CD4-positive, alpha-beta memory T cell (primary cell): ENCODE data around the gene ZNF362. TPM values are rescaled to one million over a fixed set of nuclear protein-coding genes. Genes with fewer than 3 reads are reported as not detected.

Source experiments
- CTCF ChIA-PET: fragments of 350-600 bp; sonication (Branson Sonifier 250); formaldehyde crosslinking; loops from one replicate; lab custom pipeline; 2021; ENCODE audit warnings: inconsistent platforms; ENCODE audit not compliant: partially characterized antibody; lab: Charles Lee
- POLR2A ChIA-PET: fragments of 350-600 bp; sonication (Branson Sonifier 250); formaldehyde crosslinking; loops from one replicate; lab custom pipeline; 2021; ENCODE audit not compliant: partially characterized antibody; lab: Charles Lee
- DNase-seq, 5 donors: peaks; one replicate each; pipeline versions ENCODE4 v3.0.0 to v3.0.0-alpha.2; 2020 to 2022; ENCODE audit warnings: mixed read lengths in 1 of 5
- H3K27ac ChIP-seq: one replicate; pipeline ENCODE4 v1.7.0; 2013; ENCODE audit warnings: low read depth, low read length
- H3K27me3 ChIP-seq: 2 replicates; pipeline ENCODE4 v1.7.0; 2013; ENCODE audit warnings: mild to moderate bottlenecking, low read length, moderate library complexity; ENCODE audit not compliant: insufficient read depth
- H3K36me3 ChIP-seq: 2 replicates; pipeline ENCODE4 v1.7.0; 2013; ENCODE audit warnings: mild to moderate bottlenecking, low read length, moderate library complexity; ENCODE audit not compliant: insufficient read depth
- H3K4me1 ChIP-seq: 2 replicates; pipeline ENCODE4 v1.7.0; 2013; ENCODE audit warnings: mild to moderate bottlenecking, low read length, moderate library complexity; ENCODE audit not compliant: insufficient read depth
- H3K4me3 ChIP-seq, 2 donors: one replicate each; pipeline ENCODE4 v1.7.0; 2013; ENCODE audit warnings: low read length in 2 of 2, mild to moderate bottlenecking in 1 of 2
- H3K9me3 ChIP-seq, 2 donors: one replicate each; pipeline ENCODE4 v1.7.0; 2013; ENCODE audit warnings: low read length in 2 of 2, control low read depth in 1 of 2; ENCODE audit not compliant: control insufficient read depth in 1 of 2
- H3K27ac Mint-ChIP-seq, 7 donors: one replicate each; pipeline ENCODE4 v1.8.0; 2020 to 2021; ENCODE audit warnings: mixed read lengths in 7 of 7, mild to moderate bottlenecking in 6 of 7, inconsistent platforms in 3 of 7, moderate library complexity in 3 of 7
- H3K27me3 Mint-ChIP-seq, 2 donors: one replicate each; pipeline ENCODE4 v1.8.0; 2020 to 2021; ENCODE audit warnings: mixed read lengths in 2 of 2
- H3K36me3 Mint-ChIP-seq, 2 donors: one replicate each; pipeline ENCODE4 v1.8.0; 2020 to 2021; ENCODE audit warnings: mixed read lengths in 2 of 2, inconsistent platforms in 1 of 2, mild to moderate bottlenecking in 1 of 2
- H3K4me1 Mint-ChIP-seq, 4 donors: one replicate each; pipeline ENCODE4 v1.8.0; 2020 to 2021; ENCODE audit warnings: mixed read lengths in 4 of 4, mild to moderate bottlenecking in 1 of 4
- H3K4me3 Mint-ChIP-seq, 8 donors: one replicate each; pipeline ENCODE4 v1.8.0; 2020 to 2021; ENCODE audit warnings: mixed read lengths in 8 of 8, mild to moderate bottlenecking in 7 of 8, moderate library complexity in 6 of 8, inconsistent platforms in 3 of 8
- H3K9me3 Mint-ChIP-seq, 8 donors: one replicate each; pipeline ENCODE4 v1.8.0; 2020 to 2021; ENCODE audit warnings: mixed read lengths in 8 of 8, mild to moderate bottlenecking in 5 of 8, inconsistent platforms in 3 of 8, moderate library complexity in 1 of 8
- intact Hi-C: fragments of 100-400 bp; cut with micrococcal nuclease; formaldehyde crosslinking; loops from one replicate; pipeline ENCODE4 v1.15.1; 2023
- polyA plus RNA-seq, 2 donors: library from polyadenylated mRNA; unstranded; fragments of 300-500 nt; fragmentation: Illumina TruSeq; gene quantifications; one replicate each; pipeline ENCODE4 v1.2.3, GENCODE V29; 2021
- total RNA-seq, 2 experiments: library from RNA; stranded (reverse); gene quantifications; one replicate each; pipeline ENCODE4 v1.2.3, GENCODE V29; 2021

Gene ZNF362
- total and polyA plus RNA-seq, 4 experiments from 2014 or later = 7.1 to 25.9 (median 25.1) TPM

GRCh38 chr1:33244143-33244808, 12.0 kb upstream of the ZNF362 start:
- Histone ChIP-seq H3K9me3 (no peaks in the 10 kb centered on the region), H3K36me3 (no peaks in the 10 kb centered on the region), H3K4me3 (no peak overlapping the region), H3K4me1 (no peaks in the 10 kb centered on the region), H3K27me3 (no peaks in the 10 kb centered on the region), H3K27ac (no peak overlapping the region)
- Mint-ChIP-seq H3K27me3 (peaks cover 16 to 18% of the 10 kb centered on the region in 2 donors), H3K4me3 (no peak overlapping the region), H3K4me1 (no peaks in the 10 kb centered on the region), H3K36me3 (no peaks in the 10 kb centered on the region), H3K27ac (no peak overlapping the region), H3K9me3 (no peaks in the 10 kb centered on the region)
- ChIA-PET POLR2A (no interaction called here), CTCF (no interaction called here)
- intact Hi-C loops = no loop called here
- DNase-seq = no peak

GRCh38 chr1:33244809-33245186, 11.5 kb upstream of the ZNF362 start:
- no peak overlapping the region for H3K27ac Mint-ChIP-seq

GRCh38 chr1:33246171-33246570, 10.1 kb upstream of the ZNF362 start:
- Histone ChIP-seq H3K4me1 (no peaks in the 10 kb centered on the region), H3K27me3 (no peaks in the 10 kb centered on the region), H3K9me3 (no peaks in the 10 kb centered on the region), H3K4me3 (no peak overlapping the region), H3K36me3 (no peaks in the 10 kb centered on the region), H3K27ac (no peak overlapping the region)
- intact Hi-C loops = no loop called here
- H3K27me3 Mint-ChIP-seq = peaks cover 10 to 23% of the 10 kb centered on the region in 2 donors
- H3K9me3 Mint-ChIP-seq = peaks cover 0 to 4% (median 0%) of the 10 kb centered on the region in 8 donors
- H3K4me1 Mint-ChIP-seq = no peaks in the 10 kb centered on the region
- no peak overlapping the region for H3K4me3 Mint-ChIP-seq
- ChIA-PET POLR2A (no interaction called here), CTCF (interaction anchor here (0.8 kb wide), 1 partner anchor 49 kb away, joined by 3 read pairs; no protein-coding TSS in a partner anchor)
- DNase-seq = no peak
- H3K36me3 Mint-ChIP-seq = no peaks in the 10 kb centered on the region
- H3K27ac Mint-ChIP-seq = no peak overlapping the region

More at GRCh38 chr1:33244809-33245186, 11.5 kb upstream of the ZNF362 start:
- no peaks in the 10 kb centered on the region for H3K27me3 ChIP-seq
- no peaks in the 10 kb centered on the region for H3K9me3 ChIP-seq
- Mint-ChIP-seq H3K4me3 (no peak overlapping the region), H3K4me1 (no peaks in the 10 kb centered on the region), H3K36me3 (no peaks in the 10 kb centered on the region), H3K27me3 (peaks cover 13 to 18% of the 10 kb centered on the region in 2 donors), H3K9me3 (peaks cover 0 to 4% (median 0%) of the 10 kb centered on the region in 8 donors)
- no peaks in the 10 kb centered on the region for H3K4me1 ChIP-seq
- H3K36me3 ChIP-seq = no peaks in the 10 kb centered on the region
- ChIA-PET CTCF (no interaction called here), POLR2A (no interaction called here)
- intact Hi-C loops = no loop called here
- H3K27ac ChIP-seq = no peak overlapping the region
- no peak for DNase-seq
- no peak overlapping the region for H3K4me3 ChIP-seq

- Histone ChIP-seq H3K4me1 (no peaks in the 10 kb centered on the region), H3K27me3 (no peaks in the 10 kb centered on the region), H3K4me3 (no peak overlapping the region), H3K36me3 (no peaks in the 10 kb centered on the region), H3K27ac (no peak overlapping the region), H3K9me3 (no peaks in the 10 kb centered on the region)
- ChIA-PET POLR2A (no interaction called here), CTCF (interaction anchor here (1.4 kb wide), 1 partner anchor 10 kb away, joined by 4 read pairs; no protein-coding TSS in a partner anchor)
- Mint-ChIP-seq H3K36me3 (no peaks in the 10 kb centered on the region), H3K27ac (no peak overlapping the region), H3K4me3 (no peak overlapping the region), H3K27me3 (peaks cover 3 to 18% of the 10 kb centered on the region in 2 donors), H3K9me3 (peaks cover 0 to 4% (median 0%) of the 10 kb centered on the region in 8 donors), H3K4me1 (no peaks in the 10 kb centered on the region)
- intact Hi-C loops = no loop called here
- no peak for DNase-seq
These were observed 8.7 kb upstream of the ZNF362 start for GRCh38 chr1:33247545-33247944.

GRCh38 chr1:33248244-33248643, 8.0 kb upstream of the ZNF362 start:
- no peaks in the 10 kb centered on the region for H3K9me3 ChIP-seq
- ChIA-PET POLR2A (no interaction called here), CTCF (interaction anchor here (1.4 kb wide), 1 partner anchor 9 kb away, joined by 4 read pairs; no protein-coding TSS in a partner anchor)
- Mint-ChIP-seq H3K9me3 (peaks cover 0 to 4% (median 0%) of the 10 kb centered on the region in 8 donors), H3K36me3 (no peaks in the 10 kb centered on the region), H3K27me3 (peaks cover 3 to 18% of the 10 kb centered on the region in 2 donors), H3K4me3 (no peak overlapping the region), H3K27ac (no peak overlapping the region), H3K4me1 (no peaks in the 10 kb centered on the region)
- no peak overlapping the region for H3K4me3 ChIP-seq
- H3K27ac ChIP-seq = no peak overlapping the region
- H3K4me1 ChIP-seq = no peaks in the 10 kb centered on the region
- no peaks in the 10 kb centered on the region for H3K36me3 ChIP-seq
- intact Hi-C loops = no loop called here
- H3K27me3 ChIP-seq = no peaks in the 10 kb centered on the region
- DNase-seq = no peak

GRCh38 chr1:33249422-33249821, 6.9 kb upstream of the ZNF362 start:
- H3K4me1 Mint-ChIP-seq = no peaks in the 10 kb centered on the region
- ChIA-PET POLR2A (no interaction called here), CTCF (no interaction called here)
- no peak overlapping the region for H3K4me3 Mint-ChIP-seq
- no peaks in the 10 kb centered on the region for H3K36me3 Mint-ChIP-seq
- Histone ChIP-seq H3K9me3 (no peaks in the 10 kb centered on the region), H3K4me1 (no peaks in the 10 kb centered on the region), H3K36me3 (no peaks in the 10 kb centered on the region), H3K27me3 (no peaks in the 10 kb centered on the region), H3K4me3 (no peak overlapping the region), H3K27ac (no peak overlapping the region)
- DNase-seq = no peak
- intact Hi-C loops = no loop called here
- H3K27me3 Mint-ChIP-seq = peaks cover 3 to 18% of the 10 kb centered on the region in 2 donors
- peaks cover 0 to 4% (median 0%) of the 10 kb centered on the region in 8 donors for H3K9me3 Mint-ChIP-seq
- H3K27ac Mint-ChIP-seq = no peak overlapping the region

- H3K27me3 Mint-ChIP-seq = peaks cover 3 to 18% of the 10 kb centered on the region in 2 donors
- Histone ChIP-seq H3K9me3 (no peaks in the 10 kb centered on the region), H3K4me1 (no peaks in the 10 kb centered on the region), H3K27me3 (no peaks in the 10 kb centered on the region), H3K36me3 (no peaks in the 10 kb centered on the region), H3K4me3 (no peak overlapping the region), H3K27ac (no peak overlapping the region)
- peaks cover 0 to 4% (median 0%) of the 10 kb centered on the region in 8 donors for H3K9me3 Mint-ChIP-seq
- no peaks in the 10 kb centered on the region for H3K36me3 Mint-ChIP-seq
- ChIA-PET CTCF (interaction anchor here (0.7 kb wide), 1 partner anchor 14 kb away, joined by 3 read pairs; no protein-coding TSS in a partner anchor), POLR2A (no interaction called here)
- no peak overlapping the region for H3K27ac Mint-ChIP-seq
- H3K4me1 Mint-ChIP-seq = no peaks in the 10 kb centered on the region
- H3K4me3 Mint-ChIP-seq = no peak overlapping the region
- DNase-seq = no peak
- intact Hi-C loops = no loop called here
These were observed 6.1 kb upstream of the ZNF362 start for GRCh38 chr1:33250217-33250616.
